Gastrocnemius medialis (tissue), 4 donors: ENCODE measurements around the gene SURF1. TPM values are rescaled to one million over a fixed set of nuclear protein-coding genes. Genes with fewer than 3 reads are reported as not detected.
A peak's percentile ranks its signal among the peaks of the same experiment; 100 is the strongest.

ENCODE experiments used
- ATAC-seq, 2 donors: fragments of 150-250 bp; one replicate each; pipeline ENCODE4 v1.9.1; 2016
- DNase-seq, 2 donors: peaks; one replicate each; pipeline ENCODE4 v3.0.0-alpha.2; 2019
- H3K27ac ChIP-seq, 4 donors: fragments of 200-600 bp; sonication (generic); 1 replicate in 1 of 4; 2 replicates in 3 of 4; pipeline ENCODE4 v1.5.1; 2016 to 2018; ENCODE audit warnings: mild to moderate bottlenecking in 2 of 4, moderate library complexity in 1 of 4
- H3K27me3 ChIP-seq, 3 donors: fragments of 200-600 bp; sonication (generic) in 2 of 3; 1 replicate in 1 of 3; 2 replicates in 2 of 3; pipeline versions ENCODE4 v1.5.1 to v1.6.0; 2016 to 2019; ENCODE audit warnings: mild to moderate bottlenecking in 1 of 3, moderate library complexity in 1 of 3
- H3K36me3 ChIP-seq, 2 donors: fragments of 200-600 bp; sonication (generic) in 1 of 2; one replicate each; pipeline ENCODE4 v1.5.1; 2017 to 2018
- H3K4me1 ChIP-seq, 2 donors: fragments of 200-600 bp; sonication (generic) in 1 of 2; one replicate each; pipeline ENCODE4 v1.5.1; 2016 to 2017; ENCODE audit warnings: mild to moderate bottlenecking in 2 of 2
- H3K4me3 ChIP-seq, 4 donors: fragments of 200-600 bp; sonication (generic) in 3 of 4; 1 replicate in 1 of 4; 2 replicates in 3 of 4; pipeline ENCODE4 v1.5.1; 2016 to 2019; ENCODE audit warnings: mild to moderate bottlenecking in 2 of 4
- H3K9me3 ChIP-seq, 3 donors: fragments of 200-600 bp; sonication (generic) in 2 of 3; 1 replicate in 1 of 3; 2 replicates in 2 of 3; pipeline ENCODE4 v1.5.1; 2016 to 2019
- CTCF ChIP-seq, 5 experiments: fragments of 450-650 bp in 3 of 5; fragments of 200-600 bp in 2 of 5; sonication (generic) in 2 of 5; IDR thresholded peaks in 4 of 5; conservative IDR thresholded peaks in 1 of 5; 1 replicate in 4 of 5; 2 replicates in 1 of 5; pipeline ENCODE4 v1.5.1; 2016 to 2019; ENCODE audit warnings: antibody characterized with exemption in 5 of 5, mild to moderate bottlenecking in 3 of 5, moderate library complexity in 3 of 5
- POLR2A ChIP-seq, 2 donors: fragments of 450-650 bp; IDR thresholded peaks; one replicate each; pipeline ENCODE4 v1.6.1; 2017; ENCODE audit warnings: antibody characterized with exemption in 2 of 2, mild to moderate bottlenecking in 2 of 2, moderate library complexity in 2 of 2
- in situ Hi-C, 4 donors: fragments of 200-750 bp; cut with MboI; loops; one replicate each; pipeline versions ENCODE4 v1.15.0 to v1.8.0; 2017; ENCODE audit warnings: low sequenced_read_pairs in 4 of 4
- intact Hi-C: fragments of 100-400 bp; cut with DNase I; formaldehyde crosslinking; loops from one replicate; pipeline ENCODE4 v1.15.1; 2023; ENCODE audit warnings: low total_unique reads
- total RNA-seq, 4 donors: library from RNA; depleted of rRNA; stranded (reverse); fragments of >200 nt; gene quantifications; one replicate each; pipeline versions ENCODE4 v1.1.0 to v1.2.3, GENCODE V29; 2016

SURF1 gene
- total RNA-seq, 4 donors from 2014 or later, result 33.8 to 68.9 (median 56.0) TPM

GRCh38 chr9:133368249-133368881 lies 12.1 kb upstream of the SURF1 start:
- Histone ChIP-seq H3K9me3 (no peaks in the 10 kb centered on the region), H3K27ac (peak overlapping the region in 3 of 4 donors; percentile 12 to 56 (median 17)), H3K4me1 (peaks cover 54 to 57% of the 10 kb centered on the region in 2 donors), H3K27me3 (no peaks in the 10 kb centered on the region), H3K36me3 (peaks cover 0 to 38% of the 10 kb centered on the region in 2 donors), H3K4me3 (peak overlapping the region in 1 of 4 donors; percentile 10)
- peak in 1 of 2 donors; percentile 48 for ATAC-seq
- intact Hi-C loops, result no loop called here
- DNase-seq, result no peak
- TF ChIP-seq CTCF (IDR thresholded peaks at IDR 0.05 in 4 of 5, conservative IDR thresholded peaks at IDR 0.05 in 1 of 5) (no peak), POLR2A (IDR thresholded peaks at IDR 0.05) (no peak)
- in situ Hi-C loops, result no loop called here

GRCh38 chr9:133367778-133368177 lies 11.5 kb upstream of the SURF1 start:
- ATAC-seq, result no peak
- Histone ChIP-seq H3K27me3 (no peaks in the 10 kb centered on the region), H3K27ac (peak overlapping the region in 3 of 4 donors; percentile 7 to 56 (median 12)), H3K4me3 (no peak overlapping the region), H3K9me3 (no peaks in the 10 kb centered on the region), H3K4me1 (peaks cover 51 to 52% of the 10 kb centered on the region in 2 donors), H3K36me3 (peaks cover 0 to 43% of the 10 kb centered on the region in 2 donors)
- in situ Hi-C loops, result no loop called here
- TF ChIP-seq CTCF (IDR thresholded peaks at IDR 0.05 in 4 of 5, conservative IDR thresholded peaks at IDR 0.05 in 1 of 5), result no peak
- no peak for TF ChIP-seq POLR2A (IDR thresholded peaks at IDR 0.05)
- DNase-seq, result no peak
- intact Hi-C loops, result no loop called here

- Histone ChIP-seq H3K9me3 (no peaks in the 10 kb centered on the region), H3K27ac (no peak overlapping the region), H3K4me3 (no peak overlapping the region), H3K4me1 (peaks cover 46 to 47% of the 10 kb centered on the region in 2 donors), H3K27me3 (no peaks in the 10 kb centered on the region), H3K36me3 (peaks cover 0 to 49% of the 10 kb centered on the region in 2 donors)
- intact Hi-C loops (no loop called here), in situ Hi-C loops (no loop called here)
- no peak for DNase-seq
- ATAC-seq, result no peak
- no peak for TF ChIP-seq POLR2A (IDR thresholded peaks at IDR 0.05)
- TF ChIP-seq CTCF (IDR thresholded peaks at IDR 0.05 in 4 of 5, conservative IDR thresholded peaks at IDR 0.05 in 1 of 5), result no peak
Measured at GRCh38 chr9:133367221-133367620, 10.9 kb upstream of the SURF1 start.

GRCh38 chr9:133366435-133366834 lies 10.1 kb upstream of the SURF1 start:
- Histone ChIP-seq H3K4me3 (no peak overlapping the region), H3K27ac (no peak overlapping the region), H3K36me3 (peaks cover 0 to 57% of the 10 kb centered on the region in 2 donors), H3K4me1 (peaks cover 38 to 39% of the 10 kb centered on the region in 2 donors), H3K9me3 (no peaks in the 10 kb centered on the region), H3K27me3 (no peaks in the 10 kb centered on the region)
- in situ Hi-C loops, result no loop called here
- TF ChIP-seq CTCF (IDR thresholded peaks at IDR 0.05 in 4 of 5, conservative IDR thresholded peaks at IDR 0.05 in 1 of 5), result no peak
- intact Hi-C loops, result no loop called here
- DNase-seq, result no peak
- no peak for ATAC-seq
